Liver (tissue), 3 donors: ENCODE results near the gene GPR161.

Source experiments
- JUND ChIP-seq, 2 donors: IDR thresholded peaks; 2 replicates each; pipeline ENCODE4 v1.6.1; 2016; ENCODE audit warnings: antibody characterized with exemption in 2 of 2
- RXRA ChIP-seq, 2 donors: IDR thresholded peaks; 2 replicates each; pipeline ENCODE4 v1.6.1; 2017 to 2018; ENCODE audit warnings: antibody characterized with exemption in 2 of 2, mild to moderate bottlenecking in 1 of 2
- SP1 ChIP-seq: IDR thresholded peaks from 2 replicates; pipeline ENCODE4 v1.6.1; 2018; ENCODE audit warnings: antibody characterized with exemption, mild to moderate bottlenecking
- TAF1 ChIP-seq: conservative IDR thresholded peaks from 2 replicates; pipeline ENCODE4 v1.6.1; 2016; ENCODE audit warnings: antibody characterized with exemption, mild to moderate bottlenecking
- TF ChIP-seq, protein P1 (sequence below): fragments of 150-350 bp; IDR thresholded peaks from 2 replicates; pipeline ENCODE4 v1.5.1; 2017; ENCODE audit warnings: improper control_type of control experiment, low read depth, low read length; ENCODE audit not compliant: missing input control
- TF ChIP-seq, protein P2 (sequence below): IDR thresholded peaks from 2 replicates; pipeline ENCODE4 v1.6.1; 2016; ENCODE audit warnings: antibody characterized with exemption
- TF ChIP-seq, protein P3 (sequence below): IDR thresholded peaks from 2 replicates; pipeline ENCODE4 v1.6.1; 2016; ENCODE audit warnings: antibody characterized with exemption
- TF ChIP-seq, protein P4 (sequence below): IDR thresholded peaks from 2 replicates; pipeline ENCODE4 v1.6.1; 2016; ENCODE audit warnings: antibody characterized with exemption
- donor health status: healthy.
- donor health status: healthy.

DNA sequence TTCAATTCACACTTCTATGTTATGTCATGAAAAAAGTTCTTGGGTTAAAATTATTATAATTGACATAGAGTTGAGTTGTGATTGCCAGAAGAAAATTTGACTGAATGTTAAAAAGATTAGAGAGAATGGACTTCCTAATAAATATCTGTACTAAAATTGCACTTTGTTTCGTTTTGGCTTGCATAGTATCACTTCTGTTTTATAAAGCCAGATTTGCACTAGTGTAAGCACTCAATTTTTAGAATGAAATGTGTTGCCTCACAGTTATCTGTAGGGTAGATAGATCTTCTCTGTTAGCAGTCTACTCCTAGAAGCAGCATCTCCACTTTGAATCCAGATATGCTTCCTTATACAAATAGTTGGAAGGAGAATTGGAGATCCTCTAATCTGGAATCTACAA is 104.7 kb downstream of the GPR161 start:
- TF ChIP-seq, protein P1, sequence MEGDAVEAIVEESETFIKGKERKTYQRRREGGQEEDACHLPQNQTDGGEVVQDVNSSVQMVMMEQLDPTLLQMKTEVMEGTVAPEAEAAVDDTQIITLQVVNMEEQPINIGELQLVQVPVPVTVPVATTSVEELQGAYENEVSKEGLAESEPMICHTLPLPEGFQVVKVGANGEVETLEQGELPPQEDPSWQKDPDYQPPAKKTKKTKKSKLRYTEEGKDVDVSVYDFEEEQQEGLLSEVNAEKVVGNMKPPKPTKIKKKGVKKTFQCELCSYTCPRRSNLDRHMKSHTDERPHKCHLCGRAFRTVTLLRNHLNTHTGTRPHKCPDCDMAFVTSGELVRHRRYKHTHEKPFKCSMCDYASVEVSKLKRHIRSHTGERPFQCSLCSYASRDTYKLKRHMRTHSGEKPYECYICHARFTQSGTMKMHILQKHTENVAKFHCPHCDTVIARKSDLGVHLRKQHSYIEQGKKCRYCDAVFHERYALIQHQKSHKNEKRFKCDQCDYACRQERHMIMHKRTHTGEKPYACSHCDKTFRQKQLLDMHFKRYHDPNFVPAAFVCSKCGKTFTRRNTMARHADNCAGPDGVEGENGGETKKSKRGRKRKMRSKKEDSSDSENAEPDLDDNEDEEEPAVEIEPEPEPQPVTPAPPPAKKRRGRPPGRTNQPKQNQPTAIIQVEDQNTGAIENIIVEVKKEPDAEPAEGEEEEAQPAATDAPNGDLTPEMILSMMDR: no peak
- TF ChIP-seq TAF1: no peak
- TF ChIP-seq, protein P2, sequence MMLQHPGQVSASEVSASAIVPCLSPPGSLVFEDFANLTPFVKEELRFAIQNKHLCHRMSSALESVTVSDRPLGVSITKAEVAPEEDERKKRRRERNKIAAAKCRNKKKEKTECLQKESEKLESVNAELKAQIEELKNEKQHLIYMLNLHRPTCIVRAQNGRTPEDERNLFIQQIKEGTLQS: no peak
- TF ChIP-seq, protein P3, sequence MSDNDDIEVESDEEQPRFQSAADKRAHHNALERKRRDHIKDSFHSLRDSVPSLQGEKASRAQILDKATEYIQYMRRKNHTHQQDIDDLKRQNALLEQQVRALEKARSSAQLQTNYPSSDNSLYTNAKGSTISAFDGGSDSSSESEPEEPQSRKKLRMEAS: no peak
- no peak for TF ChIP-seq RXRA (IDR thresholded peaks at IDR 0.05)
- no peak for TF ChIP-seq JUND (IDR thresholded peaks at IDR 0.05)
- TF ChIP-seq, protein P4, sequence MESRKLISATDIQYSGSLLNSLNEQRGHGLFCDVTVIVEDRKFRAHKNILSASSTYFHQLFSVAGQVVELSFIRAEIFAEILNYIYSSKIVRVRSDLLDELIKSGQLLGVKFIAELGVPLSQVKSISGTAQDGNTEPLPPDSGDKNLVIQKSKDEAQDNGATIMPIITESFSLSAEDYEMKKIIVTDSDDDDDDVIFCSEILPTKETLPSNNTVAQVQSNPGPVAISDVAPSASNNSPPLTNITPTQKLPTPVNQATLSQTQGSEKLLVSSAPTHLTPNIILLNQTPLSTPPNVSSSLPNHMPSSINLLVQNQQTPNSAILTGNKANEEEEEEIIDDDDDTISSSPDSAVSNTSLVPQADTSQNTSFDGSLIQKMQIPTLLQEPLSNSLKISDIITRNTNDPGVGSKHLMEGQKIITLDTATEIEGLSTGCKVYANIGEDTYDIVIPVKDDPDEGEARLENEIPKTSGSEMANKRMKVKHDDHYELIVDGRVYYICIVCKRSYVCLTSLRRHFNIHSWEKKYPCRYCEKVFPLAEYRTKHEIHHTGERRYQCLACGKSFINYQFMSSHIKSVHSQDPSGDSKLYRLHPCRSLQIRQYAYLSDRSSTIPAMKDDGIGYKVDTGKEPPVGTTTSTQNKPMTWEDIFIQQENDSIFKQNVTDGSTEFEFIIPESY: no peak
- no peak for TF ChIP-seq SP1
